Brain pericyte (primary cell): ENCODE results near the gene PCNA.
"Not testable (repeated sequence)": the region's sequence is repeated elsewhere in the genome, so short reads cannot be mapped to it uniquely, and the experiment has no call there.

Experiments used
- DNase-seq: peaks from one replicate; pipeline ENCODE4 v3.0.0-alpha.2; 2012; ENCODE audit warnings: low read depth, low spot score

PCNA gene

GRCh38 chr20:5143851-5144250 is 24.1 kb upstream of the PCNA start:
- no peak for DNase-seq

DNA sequence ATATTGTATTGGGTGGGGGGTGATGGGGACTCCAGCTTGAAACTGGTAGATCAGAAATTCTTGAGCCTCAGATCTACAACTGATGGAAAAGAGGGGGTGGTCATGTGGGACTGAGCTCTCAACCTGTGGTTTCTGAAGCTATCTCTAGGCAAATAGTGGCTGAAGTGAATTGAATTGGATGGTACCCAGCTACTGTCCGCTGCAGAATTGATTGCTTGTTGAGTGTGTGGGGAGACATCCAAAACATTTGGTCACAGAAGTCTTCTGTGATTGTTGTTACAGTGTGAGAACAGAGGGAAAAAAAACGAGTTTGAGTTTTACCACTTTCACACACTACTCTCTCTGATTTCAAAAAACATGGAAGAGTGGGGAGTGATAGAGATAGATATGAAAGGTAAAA is 21.9 kb upstream of the PCNA start:
- DNase-seq, result no peak

- no peak for DNase-seq
Observed at GRCh38 chr20:5140195-5140594, 20.4 kb upstream of the PCNA start.

DNA sequence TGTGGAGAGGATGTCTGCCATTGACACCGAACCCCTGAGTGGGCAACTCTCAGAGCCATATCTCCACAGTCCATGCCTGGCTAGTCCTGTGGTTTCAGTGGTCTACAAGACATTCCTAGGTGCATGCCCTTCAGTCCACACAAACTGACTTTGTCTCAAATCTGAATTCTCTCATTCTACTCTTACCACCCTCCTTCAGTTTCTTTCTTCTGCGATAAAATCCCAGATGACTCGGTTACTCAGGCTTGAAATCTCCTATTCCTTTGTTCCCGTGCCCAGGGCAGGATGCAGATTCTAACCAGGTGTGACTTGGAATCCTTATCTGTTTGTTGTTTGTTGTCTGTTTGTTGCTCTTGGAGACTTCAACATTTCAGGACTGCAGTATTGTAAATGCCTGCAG is 16.3 kb upstream of the PCNA start:
- no peak for DNase-seq

GRCh38 chr20:5135363-5136012 is 15.7 kb upstream of the PCNA start:
- DNase-seq, result no peak

DNA sequence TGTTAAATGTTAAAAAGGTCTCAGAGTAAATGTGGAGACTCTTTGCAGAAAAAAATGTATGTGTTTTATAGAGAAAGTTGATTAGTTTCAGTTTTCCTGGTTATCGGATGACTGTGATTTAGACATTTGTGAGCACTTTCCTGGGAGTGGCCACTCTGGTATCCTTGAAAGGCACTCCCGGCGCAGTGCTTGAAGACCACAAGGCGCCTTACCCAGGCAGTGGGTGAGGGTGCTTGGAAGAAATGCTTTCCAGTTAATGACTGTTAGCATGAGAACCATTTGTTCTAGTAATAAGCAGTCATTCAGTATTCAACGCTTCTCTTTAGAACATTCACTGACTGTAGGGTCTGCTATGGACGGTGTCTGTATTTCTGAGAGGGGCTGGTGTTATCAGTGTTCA is 14.2 kb upstream of the PCNA start:
- no peak for DNase-seq

DNA sequence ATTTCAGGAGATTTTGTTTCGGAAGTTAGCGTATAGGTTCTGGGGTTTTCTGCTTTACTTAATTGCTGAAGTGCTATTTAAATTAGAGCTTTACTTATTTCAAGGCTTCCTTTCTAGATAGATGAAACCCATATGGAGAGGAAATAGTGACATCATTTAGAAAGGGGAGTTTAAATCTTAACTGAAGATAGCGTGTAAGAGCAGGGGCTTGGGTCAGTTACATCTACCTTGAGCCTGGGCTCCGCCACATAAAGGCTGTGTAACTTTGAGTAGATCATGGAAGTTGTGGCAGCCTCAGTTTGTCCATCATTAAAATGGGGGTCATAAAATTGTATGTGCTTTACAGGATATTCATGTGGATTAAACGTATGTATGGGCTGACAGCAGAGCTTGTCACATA is 11.7 kb upstream of the PCNA start:
- DNase-seq, result no peak

DNA sequence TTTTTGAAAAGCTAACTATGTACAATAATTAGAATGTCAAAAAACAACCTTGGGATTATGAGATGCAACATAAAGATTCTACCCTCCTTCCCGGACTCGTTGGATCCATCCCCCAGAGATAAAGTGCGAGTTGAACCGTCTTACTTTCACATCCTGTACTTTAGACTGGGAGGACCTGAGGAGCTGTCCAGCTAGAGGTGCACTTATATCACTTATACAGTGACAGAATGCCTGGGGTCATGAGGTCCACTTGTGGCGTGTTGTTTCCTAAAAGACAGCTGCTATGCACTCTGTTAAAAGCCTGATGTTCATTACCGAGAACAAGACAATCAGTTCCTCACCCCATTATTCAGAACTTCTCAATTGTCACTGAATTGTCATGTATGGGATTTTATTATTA is 9.1 kb upstream of the PCNA start:
- DNase-seq, result no peak

DNA sequence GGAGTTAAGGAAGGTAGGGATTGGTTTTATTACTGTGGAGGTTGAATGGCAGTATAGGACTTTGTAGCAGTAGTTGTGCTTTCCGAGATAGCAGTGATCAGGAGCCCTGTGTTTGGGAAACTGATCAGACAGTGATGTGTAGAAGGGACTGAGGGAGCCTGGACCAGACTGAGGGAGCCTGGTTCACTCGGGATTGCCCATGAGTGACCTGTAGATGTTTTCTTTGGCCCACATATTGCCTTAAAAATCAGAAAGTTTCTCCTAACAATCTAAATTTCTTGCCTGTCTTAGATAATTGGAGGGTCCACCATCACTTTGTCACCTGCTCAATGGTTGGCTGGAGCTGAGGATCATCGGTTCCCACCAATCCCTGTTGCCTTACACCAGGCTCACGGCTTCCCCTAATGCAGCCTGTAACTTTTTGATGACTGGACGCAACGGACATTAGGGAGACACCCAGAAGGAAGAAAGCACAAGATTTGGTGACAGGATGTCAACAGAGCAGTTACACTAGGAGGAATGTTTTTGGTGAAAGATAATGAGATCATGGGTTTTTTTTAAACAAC is 8.2 kb upstream of the PCNA start:
- DNase-seq, result no peak

DNA sequence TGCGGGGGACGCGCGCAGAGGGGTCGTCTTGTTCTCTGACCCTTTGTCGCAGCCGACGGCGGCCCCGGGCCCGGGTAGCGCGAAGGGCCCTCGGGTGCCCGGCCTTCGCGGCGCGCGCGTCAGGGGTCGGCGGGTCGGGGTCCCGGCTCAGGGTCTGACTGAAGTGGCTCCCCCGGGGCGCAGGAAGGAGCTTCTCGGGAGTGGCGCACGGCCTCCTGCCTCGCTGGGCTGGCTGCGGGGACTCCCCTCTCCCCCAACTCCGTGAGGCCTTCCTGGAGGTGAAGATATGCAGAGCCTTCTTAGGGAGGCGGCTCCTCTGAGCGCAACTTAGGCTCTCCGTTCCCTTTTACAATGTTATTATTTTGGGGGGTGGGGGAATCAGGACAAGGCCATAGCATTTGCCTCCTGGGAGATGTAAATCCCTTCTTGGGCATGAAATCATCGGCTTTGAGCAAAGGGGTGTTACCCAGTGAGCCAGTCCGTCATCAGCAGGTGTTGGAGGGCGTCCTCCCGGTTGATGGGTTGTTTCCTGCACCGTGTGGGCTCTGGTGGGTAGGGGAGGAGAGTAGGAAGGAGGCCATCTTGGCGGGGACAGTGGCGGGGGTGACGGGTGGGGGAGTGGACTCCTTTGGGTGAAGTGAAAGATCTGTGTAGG is 7.6 kb upstream of the PCNA start:
- DNase-seq, result no peak

- DNase-seq, result peak; percentile 97
Observed at GRCh38 chr20:5126512-5127203, 6.9 kb upstream of the PCNA start, which contains the start of gene CDS2. TSS of gene CDS2 (plus strand) at chr20:5127008. CDS start at chr20:5127093, 85 bp downstream.

DNA sequence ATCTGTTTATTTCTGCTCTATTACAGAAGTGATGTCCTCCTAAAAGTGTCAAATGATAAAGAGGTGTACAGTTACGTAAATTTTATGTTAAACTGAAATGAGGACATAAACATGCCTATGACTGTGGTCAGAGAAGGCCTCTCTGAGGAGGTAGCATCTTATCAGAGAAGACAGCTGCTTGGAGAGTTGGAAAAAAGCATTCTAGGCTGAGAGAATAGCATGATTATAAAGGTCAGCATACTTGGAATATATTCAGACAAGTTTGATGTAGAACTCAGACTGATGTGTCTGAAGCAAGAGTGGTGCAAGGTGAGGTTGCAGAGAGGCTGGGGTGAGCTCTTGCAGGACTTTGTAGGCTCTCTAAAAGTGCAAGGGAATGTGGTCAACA is 3.1 kb upstream of the PCNA start:
- DNase-seq, result no peak

- no peak for DNase-seq
Observed at GRCh38 chr20:5120185-5120476, 373 bp upstream of the PCNA start.

GRCh38 chr20:5119143-5119434 is 669 bp downstream of the PCNA start:
- no peak for DNase-seq

DNA sequence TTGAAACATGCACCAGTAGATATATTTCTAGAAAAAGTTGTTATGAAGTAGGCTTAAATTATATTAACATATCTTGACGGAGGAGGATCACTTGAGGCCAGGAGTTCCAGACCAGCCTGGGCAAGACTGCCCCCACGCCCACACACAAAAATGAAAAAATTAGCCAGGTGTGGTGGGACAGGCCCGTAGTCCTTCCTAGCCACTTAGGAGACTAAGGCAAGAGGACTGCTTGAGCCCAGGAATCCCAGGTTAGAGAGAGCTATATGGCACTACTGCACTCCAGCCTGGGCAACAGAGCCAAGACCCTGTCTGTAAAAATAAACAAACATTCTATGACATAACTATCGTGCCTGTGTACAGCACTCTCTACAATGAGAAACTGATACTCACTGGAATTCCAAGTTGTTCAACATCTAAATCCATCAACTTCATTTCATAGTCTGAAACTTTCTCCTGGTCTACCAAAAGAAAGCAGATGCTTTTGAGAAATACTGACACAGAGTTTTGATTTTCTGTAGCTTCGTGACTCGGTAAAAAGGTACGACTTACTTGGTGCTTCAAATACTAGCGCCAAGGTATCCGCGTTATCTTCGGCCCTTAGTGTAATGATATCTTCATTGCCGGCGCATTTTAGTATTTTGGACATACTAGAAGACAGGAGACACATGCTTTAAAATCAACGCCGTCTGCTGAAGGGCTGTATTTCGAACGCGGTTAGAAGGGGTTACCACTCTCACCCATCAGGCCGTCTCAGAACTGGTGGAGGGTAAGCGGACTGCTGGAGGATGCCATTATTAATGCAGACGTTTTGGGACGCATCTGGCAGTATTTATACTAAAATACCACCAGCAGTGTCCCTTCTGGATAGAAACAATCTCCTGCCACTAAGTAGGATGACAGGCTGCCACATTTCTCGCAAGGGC is 1.3 kb downstream of the PCNA start:
- no peak for DNase-seq

DNA sequence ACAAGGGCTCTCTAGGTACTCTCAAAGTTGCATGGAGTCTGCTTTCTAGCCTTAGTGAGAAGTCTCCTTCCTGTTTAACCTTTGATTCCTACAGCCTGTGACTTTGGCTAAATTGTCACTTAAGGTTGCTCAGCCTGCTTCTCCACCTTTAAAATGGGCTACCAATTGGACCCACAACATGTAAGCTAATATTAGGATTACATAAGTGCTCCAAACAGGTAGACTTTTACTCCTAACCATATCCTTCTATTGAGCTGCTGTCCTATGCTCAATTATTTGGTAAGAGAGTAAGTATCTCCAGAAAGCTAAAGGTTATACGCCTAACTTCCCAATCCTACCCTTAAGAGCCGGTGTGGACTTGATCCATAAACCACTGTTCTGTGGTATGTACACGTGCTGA is 2.9 kb downstream of the PCNA start:
- DNase-seq, result no peak

DNA sequence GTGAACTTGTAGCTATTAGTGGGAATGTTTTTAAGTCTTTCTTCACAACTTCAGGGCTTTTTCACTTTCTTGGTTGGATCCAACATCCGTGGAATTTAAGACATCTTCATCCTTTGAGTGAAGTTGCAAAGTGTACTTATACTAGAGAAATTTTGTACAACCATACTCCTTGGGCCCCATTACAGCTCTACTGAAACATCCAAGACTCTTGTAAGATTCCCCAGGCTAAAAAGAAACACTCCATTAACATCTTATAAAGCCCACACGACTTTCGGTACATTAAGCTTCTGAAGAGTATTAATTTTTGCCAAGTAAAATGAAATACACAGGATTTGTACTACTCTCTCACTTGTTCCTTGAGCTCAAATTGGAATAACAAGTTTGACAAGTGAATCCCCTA is 5.4 kb downstream of the PCNA start:
- no peak for DNase-seq

DNA sequence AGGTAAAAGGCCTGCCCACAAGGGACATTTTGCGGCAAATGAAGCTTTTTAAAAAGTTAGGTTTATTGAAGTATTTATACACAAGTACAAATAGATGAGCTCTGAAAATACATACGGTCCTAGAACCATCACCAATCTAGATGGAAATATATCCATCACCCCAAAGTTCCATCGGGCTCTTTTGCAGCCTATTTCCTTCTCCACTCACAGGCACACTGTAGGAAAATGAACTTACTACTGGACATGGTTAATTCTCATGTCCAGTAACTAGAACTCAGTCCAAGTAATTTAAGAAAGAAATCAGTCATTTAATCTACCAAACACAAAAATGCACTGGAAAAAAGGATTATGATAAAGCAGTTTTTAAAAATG is 6.2 kb downstream of the PCNA start:
- DNase-seq, result no peak

DNA sequence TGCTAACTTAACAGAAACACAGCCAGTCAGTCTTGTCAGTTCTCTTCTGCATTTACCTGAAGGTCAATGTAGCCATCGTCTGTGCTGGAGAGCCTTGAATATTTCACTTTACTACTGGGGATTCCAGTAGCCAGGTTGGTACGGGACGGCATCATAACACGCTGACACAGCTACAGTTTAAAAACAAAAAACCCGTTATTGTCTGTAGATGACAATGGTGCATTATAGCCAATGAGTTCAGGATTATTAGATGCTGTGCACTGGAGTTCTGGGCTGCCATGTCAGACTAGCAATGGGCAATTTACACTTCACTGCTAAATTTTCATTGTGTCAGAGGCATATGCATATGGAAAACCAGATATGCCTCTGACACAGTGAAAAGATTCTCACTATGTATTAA is 10.5 kb downstream of the PCNA start:
- no peak for DNase-seq

DNA sequence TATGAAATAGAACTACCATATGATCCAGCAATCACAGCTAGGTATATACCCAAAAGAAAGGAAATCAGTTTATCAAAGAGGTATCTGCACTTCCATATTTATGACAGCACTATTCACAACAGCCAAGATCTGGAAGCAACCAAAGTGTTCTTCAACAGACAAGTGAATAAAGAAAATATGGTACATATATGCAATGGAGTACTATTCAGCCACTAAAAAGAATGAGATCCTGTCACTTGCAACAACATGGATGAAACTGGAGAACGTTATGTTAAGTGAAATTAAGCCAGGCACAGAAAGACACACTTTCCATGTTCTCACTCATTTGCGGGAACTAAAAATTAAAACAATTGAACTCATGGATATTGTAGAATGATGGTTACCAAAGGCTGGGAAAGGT is 15.3 kb downstream of the PCNA start:
- DNase-seq, result no peak

DNA sequence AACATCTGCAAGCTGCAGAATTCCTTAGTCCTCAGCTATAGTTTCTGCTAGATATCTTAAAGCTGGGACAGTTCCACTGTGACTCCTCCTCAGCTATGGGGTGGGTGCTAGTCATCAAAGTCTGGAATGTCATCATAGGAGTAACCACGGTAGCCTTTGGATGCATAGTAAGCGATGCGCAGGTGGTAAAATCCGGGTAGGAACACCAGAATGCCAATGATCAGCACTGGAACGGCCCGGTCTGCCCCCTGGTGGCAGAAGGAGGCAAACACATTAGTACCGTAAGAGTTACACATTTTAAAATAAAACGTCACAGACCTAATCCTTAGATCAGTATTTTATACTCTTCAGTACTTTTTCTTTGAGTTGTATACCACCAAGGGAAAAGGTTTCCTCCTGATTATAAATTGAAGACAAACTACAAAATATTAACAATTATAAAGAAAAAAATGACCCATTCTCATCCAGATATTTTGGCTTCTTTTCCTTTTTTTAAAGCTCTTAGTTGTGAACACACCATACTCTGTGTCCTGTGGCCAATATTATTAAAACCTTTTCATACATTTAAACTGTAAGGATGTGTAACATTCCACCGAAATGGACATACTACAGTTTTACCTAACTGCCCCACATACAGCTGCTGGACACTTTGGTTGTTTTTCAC is 18.9 kb downstream of the PCNA start:
- DNase-seq, result no peak

DNA sequence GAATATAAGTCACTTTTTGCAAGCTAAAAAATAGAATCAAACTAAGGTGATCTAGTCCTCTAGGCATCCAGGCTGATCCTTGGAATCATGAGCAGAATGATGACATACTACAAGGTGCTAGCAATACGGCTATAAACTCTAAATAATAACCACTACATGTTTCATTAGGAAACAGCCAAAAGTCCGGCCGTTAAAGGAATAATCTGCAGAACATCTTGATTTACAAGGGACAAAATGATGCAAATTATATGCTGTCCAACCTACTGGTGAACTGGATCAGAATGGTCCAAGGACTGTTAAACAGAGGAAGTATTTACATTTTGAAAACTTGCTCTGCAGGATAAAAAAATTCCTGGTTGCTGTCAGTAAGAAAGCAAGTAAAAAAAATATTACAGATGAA is 19.8 kb downstream of the PCNA start:
- not testable (repeated sequence) for DNase-seq
